ENCODE data around the gene MTAP.
"Not testable (repeated sequence)": the region's sequence is repeated elsewhere in the genome, so short reads cannot be mapped to it uniquely, and the experiment has no call there.

MTAP gene

GRCh38 chr9:21927752-21928151 is 125.3 kb downstream of the MTAP start:
- DNase-seq: no peak

GRCh38 chr9:21931428-21931827 is 129.0 kb downstream of the MTAP start:
- DNase-seq: no peak

- DNase-seq: no peak
Measured at GRCh38 chr9:21933281-21933680, 130.8 kb downstream of the MTAP start.

- DNase-seq: no peak
Measured at GRCh38 chr9:21933865-21934264, 131.4 kb downstream of the MTAP start.

- DNase-seq: no peak
Measured at GRCh38 chr9:21935631-21936030, 133.2 kb downstream of the MTAP start.

GRCh38 chr9:21936161-21936560 is 133.7 kb downstream of the MTAP start:
- DNase-seq: no peak

GRCh38 chr9:21941337-21941995 is 139.0 kb downstream of the MTAP start:
- no peak for DNase-seq

GRCh38 chr9:21943464-21943863 is 141.0 kb downstream of the MTAP start:
- DNase-seq: no peak

GRCh38 chr9:21945606-21946005 is 143.2 kb downstream of the MTAP start:
- DNase-seq: no peak

GRCh38 chr9:21958833-21959232 is 156.4 kb downstream of the MTAP start:
- no peak for DNase-seq

- not testable (repeated sequence) for DNase-seq
Measured at GRCh38 chr9:21959268-21959667, 156.8 kb downstream of the MTAP start.

- DNase-seq: no peak
Measured at GRCh38 chr9:21961569-21961968, 159.1 kb downstream of the MTAP start.

GRCh38 chr9:21964925-21965385 is 162.5 kb downstream of the MTAP start:
- DNase-seq: no peak

GRCh38 chr9:21965401-21965951 is 163.0 kb downstream of the MTAP start:
- DNase-seq: no peak

GRCh38 chr9:21966140-21966851 is 163.9 kb downstream of the MTAP start:
- no peak for DNase-seq

GRCh38 chr9:21967169-21967568 is 164.7 kb downstream of the MTAP start:
- no peak for DNase-seq

- no peak for DNase-seq
Measured at GRCh38 chr9:21967702-21968101, 165.3 kb downstream of the MTAP start.

GRCh38 chr9:21968331-21969010 is 166.0 kb downstream of the MTAP start:
- no peak for DNase-seq

- DNase-seq: no peak
Measured at GRCh38 chr9:21969011-21969940, 166.8 kb downstream of the MTAP start.

- DNase-seq: no peak
Measured at GRCh38 chr9:21969951-21970799, 167.7 kb downstream of the MTAP start.

- no peak for DNase-seq
Measured at GRCh38 chr9:21970800-21971640, 168.6 kb downstream of the MTAP start.
